GM19240 (cell line): ENCODE results near the gene CYTH1.

ENCODE experiments used
- DNase-seq: peaks from one replicate; pipeline ENCODE4 v3.0.0; 2011; ENCODE audit warnings: low spot score; ENCODE audit not compliant: insufficient read length

Gene CYTH1

GRCh38 chr17:78693346-78694083, 88.6 kb downstream of the CYTH1 start:
- DNase-seq, result no peak

GRCh38 chr17:78692460-78693010, 89.5 kb downstream of the CYTH1 start:
- no peak for DNase-seq

- no peak for DNase-seq
These were observed 93.0 kb downstream of the CYTH1 start for GRCh38 chr17:78689029-78689428.

- no peak for DNase-seq
These were observed 94.1 kb downstream of the CYTH1 start for GRCh38 chr17:78687944-78688343.

GRCh38 chr17:78687125-78687524, 94.9 kb downstream of the CYTH1 start:
- no peak for DNase-seq

GRCh38 chr17:78684026-78684425, 98.0 kb downstream of the CYTH1 start:
- DNase-seq, result no peak

- no peak for DNase-seq
These were observed 98.6 kb downstream of the CYTH1 start for GRCh38 chr17:78683408-78683961.

GRCh38 chr17:78682363-78682762, 99.7 kb downstream of the CYTH1 start:
- DNase-seq, result no peak

GRCh38 chr17:78680436-78680835, 101.6 kb downstream of the CYTH1 start:
- no peak for DNase-seq

- no peak for DNase-seq
These were observed 102.3 kb downstream of the CYTH1 start for GRCh38 chr17:78679495-78680395.

GRCh38 chr17:78678711-78679110, 103.4 kb downstream of the CYTH1 start:
- no peak for DNase-seq

GRCh38 chr17:78678222-78678557, 103.9 kb downstream of the CYTH1 start:
- no peak for DNase-seq

GRCh38 chr17:78677303-78678221, 104.5 kb downstream of the CYTH1 start:
- DNase-seq, result no peak

GRCh38 chr17:78676412-78677302, 105.4 kb downstream of the CYTH1 start:
- no peak for DNase-seq

- DNase-seq, result no peak
These were observed 106.2 kb downstream of the CYTH1 start for GRCh38 chr17:78675836-78676235.

GRCh38 chr17:78675316-78675616, 106.8 kb downstream of the CYTH1 start:
- no peak for DNase-seq

GRCh38 chr17:78674595-78675315, 107.3 kb downstream of the CYTH1 start:
- DNase-seq, result no peak

- DNase-seq, result no peak
These were observed 107.9 kb downstream of the CYTH1 start for GRCh38 chr17:78674156-78674555.

- DNase-seq, result no peak
These were observed 108.7 kb downstream of the CYTH1 start for GRCh38 chr17:78673395-78673794.
